GM13976 (cell line): ENCODE data around the gene KSR1.
"Not testable (repeated sequence)": the region's sequence is repeated elsewhere in the genome, so short reads cannot be mapped to it uniquely, and the experiment has no call there.

Experiments used
- DNase-seq: peaks from one replicate; pipeline ENCODE4 v3.0.0; 2012; ENCODE audit warnings: low spot score
- CTCF ChIP-seq: IDR thresholded peaks from 2 replicates; pipeline ENCODE4 v1.5.1; 2012; ENCODE audit warnings: borderline replicate concordance, mild to moderate bottlenecking; ENCODE audit not compliant: insufficient read depth; ENCODE audit errors: extremely low read depth, missing control alignments, control extremely low read depth
- in situ Hi-C: fragments of 300-500 bp; cut with MboI; formaldehyde crosslinking; loops from one replicate; pipeline ENCODE4 v1.12.0; 2022; ENCODE audit warnings: low sequenced_read_pairs, mixed read lengths, inconsistent platforms; ENCODE audit not compliant: unreplicated experiment

Gene KSR1

GRCh38 chr17:27631411-27631760 is 175.1 kb downstream of the KSR1 start:
- peak; percentile 48 for DNase-seq
- in situ Hi-C loops, result no loop called here

GRCh38 chr17:27631897-27632725 is 175.9 kb downstream of the KSR1 start:
- TF ChIP-seq CTCF, result peak; percentile 38
- in situ Hi-C loops, result no loop called here
- peak; percentile 54 for DNase-seq

More at GRCh38 chr17:27631411-27631760, 175.1 kb downstream of the KSR1 start:
- no peak for TF ChIP-seq CTCF

GRCh38 chr17:27632766-27633165 is 176.5 kb downstream of the KSR1 start:
- in situ Hi-C loops, DNase-seq: not testable (repeated sequence)

GRCh38 chr17:27633312-27634025 is 177.2 kb downstream of the KSR1 start:
- in situ Hi-C loops, result no loop called here
- DNase-seq, result no peak
- TF ChIP-seq CTCF, result no peak

GRCh38 chr17:27634026-27634335 is 177.7 kb downstream of the KSR1 start:
- TF ChIP-seq CTCF, result no peak
- DNase-seq, result no peak
- in situ Hi-C loops, result no loop called here

GRCh38 chr17:27634776-27635175 is 178.5 kb downstream of the KSR1 start:
- in situ Hi-C loops, result no loop called here
- no peak for DNase-seq
- no peak for TF ChIP-seq CTCF

- in situ Hi-C loops, result no loop called here
- peak; percentile 64 for DNase-seq
- TF ChIP-seq CTCF, result no peak
Observed at GRCh38 chr17:27635275-27635823, 179.1 kb downstream of the KSR1 start.

GRCh38 chr17:27636005-27636520 is 179.8 kb downstream of the KSR1 start:
- in situ Hi-C loops, DNase-seq: not testable (repeated sequence)

- DNase-seq, in situ Hi-C loops: not testable (repeated sequence)
Observed at GRCh38 chr17:27637818-27638217, 181.6 kb downstream of the KSR1 start.

- in situ Hi-C loops, DNase-seq: not testable (repeated sequence)
Observed at GRCh38 chr17:27638415-27638914, 182.2 kb downstream of the KSR1 start.
